Colonic mucosa (tissue), 4 donors: ENCODE results near the gene RAD51B. TPM values are rescaled to one million over a fixed set of nuclear protein-coding genes. Genes with fewer than 3 reads are reported as not detected.
A peak's percentile ranks its signal among the peaks of the same experiment; 100 is the strongest.

ENCODE experiments used
- DNase-seq: peaks from one replicate; pipeline ENCODE4 v3.0.0-alpha.2; 2020
- H3K27ac ChIP-seq: fragments of 200-600 bp; one replicate; pipeline ENCODE4 v1.8.0; 2021
- H3K27me3 ChIP-seq: fragments of 200-600 bp; one replicate; pipeline ENCODE4 v1.8.0; 2021
- H3K36me3 ChIP-seq: fragments of 200-600 bp; one replicate; pipeline ENCODE4 v1.8.0; 2021
- H3K4me1 ChIP-seq: fragments of 200-600 bp; one replicate; pipeline ENCODE4 v1.8.0; 2021; ENCODE audit warnings: mild to moderate bottlenecking
- H3K4me3 ChIP-seq: fragments of 200-600 bp; one replicate; pipeline ENCODE4 v1.8.0; 2021
- H3K9ac ChIP-seq, 2 donors: one replicate each; pipeline ENCODE4 v1.7.0; 2013; ENCODE audit warnings: control low read depth in 2 of 2, low read depth in 2 of 2, low read length in 2 of 2
- H3K9me3 ChIP-seq: fragments of 200-600 bp; one replicate; pipeline ENCODE4 v1.8.0; 2021
- intact Hi-C: fragments of 100-400 bp; cut with DNase I; formaldehyde crosslinking; loops from one replicate; pipeline ENCODE4 v1.14.1; 2022
- total RNA-seq, 2 donors: library from RNA; stranded (reverse); fragmentation: NEBNext Ultra II Directional in 1 of 2; extraction: Animal tissue kit (Norgen Biotek cat#: 25700) in 1 of 2; gene quantifications; one replicate each; pipeline ENCODE4 v1.2.1, GENCODE V29; 2021
- TF ChIP-seq, protein P1 (sequence below): fragments of 200-600 bp; IDR thresholded peaks from one replicate; pipeline ENCODE4 v1.8.0; 2022; ENCODE audit warnings: antibody characterized with exemption, mild to moderate bottlenecking
- donor health status: healthy.
- donor health status: DM: no; HTN: no; CAD: no.
- donor health status: DM: no; HTN: no; CAD: no.

Gene RAD51B
- total RNA-seq, 2 donors from 2014 or later: 12.7 to 22.0 TPM

DNA sequence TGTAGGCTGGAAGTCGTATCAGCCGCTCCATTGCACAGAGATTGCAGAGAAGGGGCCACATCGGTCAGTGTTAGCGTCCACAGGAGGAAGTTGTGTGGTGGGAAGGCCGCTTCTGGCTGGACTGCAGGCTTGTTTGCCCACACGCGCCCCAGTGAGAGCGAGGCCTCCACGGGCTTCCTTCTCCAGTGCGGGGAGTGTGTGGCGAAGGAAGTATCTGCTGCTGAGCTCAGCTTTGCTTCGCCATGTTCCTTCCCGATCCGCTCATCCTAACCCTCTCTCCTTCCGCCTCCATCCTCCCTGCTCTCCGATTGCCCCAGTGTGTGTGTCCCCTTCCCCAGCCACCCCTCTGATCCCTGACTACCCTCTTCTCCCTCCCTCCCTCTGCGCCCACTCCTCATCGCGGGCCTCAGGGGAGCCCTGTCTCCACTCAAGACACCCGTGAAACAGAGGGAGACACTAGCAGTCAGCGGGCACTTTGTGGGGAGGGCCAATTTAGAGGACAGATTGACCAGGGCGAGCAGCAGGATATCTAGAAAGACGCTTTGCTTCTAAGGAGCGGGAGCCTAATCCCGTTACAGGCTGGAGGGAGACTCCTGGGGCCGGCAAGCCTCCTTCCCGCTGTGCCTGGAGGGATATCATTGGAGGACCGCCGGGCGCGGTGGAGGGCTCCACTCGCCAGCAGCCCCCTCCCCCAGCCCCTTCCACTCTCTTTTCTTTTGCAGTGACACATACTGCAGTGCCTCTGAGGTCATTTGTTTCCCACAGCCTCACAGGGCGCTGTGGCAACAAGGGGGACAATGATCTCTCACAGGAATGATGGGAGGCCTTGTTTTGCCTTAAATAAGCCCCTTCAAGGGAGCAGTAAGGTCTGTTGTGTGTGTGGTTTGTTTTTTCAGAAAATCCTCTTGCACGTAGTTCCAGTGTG, 544.5 kb downstream of the RAD51B start:
- TF ChIP-seq, protein P1, sequence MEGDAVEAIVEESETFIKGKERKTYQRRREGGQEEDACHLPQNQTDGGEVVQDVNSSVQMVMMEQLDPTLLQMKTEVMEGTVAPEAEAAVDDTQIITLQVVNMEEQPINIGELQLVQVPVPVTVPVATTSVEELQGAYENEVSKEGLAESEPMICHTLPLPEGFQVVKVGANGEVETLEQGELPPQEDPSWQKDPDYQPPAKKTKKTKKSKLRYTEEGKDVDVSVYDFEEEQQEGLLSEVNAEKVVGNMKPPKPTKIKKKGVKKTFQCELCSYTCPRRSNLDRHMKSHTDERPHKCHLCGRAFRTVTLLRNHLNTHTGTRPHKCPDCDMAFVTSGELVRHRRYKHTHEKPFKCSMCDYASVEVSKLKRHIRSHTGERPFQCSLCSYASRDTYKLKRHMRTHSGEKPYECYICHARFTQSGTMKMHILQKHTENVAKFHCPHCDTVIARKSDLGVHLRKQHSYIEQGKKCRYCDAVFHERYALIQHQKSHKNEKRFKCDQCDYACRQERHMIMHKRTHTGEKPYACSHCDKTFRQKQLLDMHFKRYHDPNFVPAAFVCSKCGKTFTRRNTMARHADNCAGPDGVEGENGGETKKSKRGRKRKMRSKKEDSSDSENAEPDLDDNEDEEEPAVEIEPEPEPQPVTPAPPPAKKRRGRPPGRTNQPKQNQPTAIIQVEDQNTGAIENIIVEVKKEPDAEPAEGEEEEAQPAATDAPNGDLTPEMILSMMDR: no peak
- Histone ChIP-seq H3K36me3 (no peaks in the 10 kb centered on the region), H3K27ac (peak overlapping the region; percentile 17), H3K9ac (peak overlapping the region; percentile 13 to 21), H3K4me3 (no peak overlapping the region), H3K4me1 (peaks cover 7% of the 10 kb centered on the region), H3K27me3 (no peaks in the 10 kb centered on the region), H3K9me3 (no peaks in the 10 kb centered on the region)
- intact Hi-C loops: no loop called here
- no peak for DNase-seq

DNA sequence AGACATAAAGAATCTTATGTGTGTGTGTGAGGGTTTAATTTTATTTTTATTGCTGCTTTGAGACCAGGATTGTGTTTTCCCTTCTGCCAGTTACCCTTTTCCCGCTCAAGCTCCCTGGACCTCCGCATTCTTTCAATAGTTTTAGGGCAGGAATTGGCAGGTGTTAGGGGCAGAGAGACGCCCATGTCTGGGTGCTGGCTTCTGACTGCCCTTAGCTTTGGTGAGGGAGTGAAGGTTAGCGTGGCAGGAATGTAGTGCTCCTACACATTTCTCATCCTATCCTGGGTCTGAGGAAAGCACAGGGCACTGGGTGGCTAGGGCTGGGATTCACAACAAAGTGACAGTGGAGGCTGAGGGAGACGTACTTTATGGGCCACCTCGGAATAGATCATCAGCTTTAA, 545.2 kb downstream of the RAD51B start:
- Histone ChIP-seq H3K4me1 (peaks cover 6% of the 10 kb centered on the region), H3K9ac (no peak overlapping the region), H3K36me3 (no peaks in the 10 kb centered on the region), H3K27ac (no peak overlapping the region), H3K27me3 (no peaks in the 10 kb centered on the region), H3K4me3 (no peak overlapping the region), H3K9me3 (no peaks in the 10 kb centered on the region)
- TF ChIP-seq, protein P1: no peak
- intact Hi-C loops: no loop called here
- DNase-seq: no peak

DNA sequence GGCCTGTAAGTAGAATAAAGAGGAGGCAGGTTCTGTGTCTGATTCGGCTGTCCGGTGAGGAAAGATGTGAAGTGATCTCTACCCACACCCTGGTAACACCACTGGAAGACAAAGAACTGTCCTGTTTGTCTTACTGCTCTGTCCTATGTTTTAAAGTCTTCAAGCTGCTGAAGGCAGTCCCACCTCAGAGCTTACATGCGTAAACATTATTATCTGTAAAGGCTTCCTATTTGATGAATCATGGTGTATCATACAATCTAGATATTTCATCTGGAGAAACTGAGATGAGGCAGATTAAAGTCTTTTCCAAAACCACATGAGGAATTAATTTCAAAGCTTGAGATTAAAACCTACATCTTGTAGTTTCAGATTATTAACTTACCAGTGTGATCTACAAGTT, 545.6 kb downstream of the RAD51B start:
- no peak overlapping the region for H3K4me3 ChIP-seq
- no peak for DNase-seq
- H3K27me3 ChIP-seq: no peaks in the 10 kb centered on the region
- H3K4me1 ChIP-seq: peaks cover 1% of the 10 kb centered on the region
- no peaks in the 10 kb centered on the region for H3K9me3 ChIP-seq
- TF ChIP-seq, protein P1: no peak
- no peak overlapping the region for H3K9ac ChIP-seq
- no peaks in the 10 kb centered on the region for H3K36me3 ChIP-seq
- no peak overlapping the region for H3K27ac ChIP-seq
- intact Hi-C loops: no loop called here

DNA sequence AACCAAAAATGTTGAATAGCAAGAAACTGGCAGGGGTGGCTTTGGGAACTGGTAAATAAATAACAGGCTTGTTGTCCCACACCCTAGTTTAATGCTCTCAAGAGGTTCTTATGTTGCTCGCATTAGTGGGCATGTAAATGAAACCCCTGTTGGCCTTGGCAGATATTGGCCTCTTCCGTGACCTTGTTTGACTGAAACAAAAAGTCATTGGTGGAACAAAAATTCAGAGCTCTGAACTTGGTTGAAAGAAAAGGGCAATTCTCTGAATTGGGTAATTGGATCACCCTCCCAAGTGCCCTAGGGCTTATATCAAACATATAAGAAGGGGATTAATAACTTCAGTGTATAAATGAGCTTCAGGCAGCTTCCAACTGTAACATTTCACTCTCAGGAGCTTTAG, 547.1 kb downstream of the RAD51B start:
- Histone ChIP-seq H3K36me3 (no peaks in the 10 kb centered on the region), H3K4me3 (no peak overlapping the region), H3K27me3 (no peaks in the 10 kb centered on the region), H3K9me3 (no peaks in the 10 kb centered on the region), H3K27ac (no peak overlapping the region), H3K4me1 (no peaks in the 10 kb centered on the region), H3K9ac (no peak overlapping the region)
- DNase-seq: no peak
- intact Hi-C loops: no loop called here
- TF ChIP-seq, protein P1: no peak

DNA sequence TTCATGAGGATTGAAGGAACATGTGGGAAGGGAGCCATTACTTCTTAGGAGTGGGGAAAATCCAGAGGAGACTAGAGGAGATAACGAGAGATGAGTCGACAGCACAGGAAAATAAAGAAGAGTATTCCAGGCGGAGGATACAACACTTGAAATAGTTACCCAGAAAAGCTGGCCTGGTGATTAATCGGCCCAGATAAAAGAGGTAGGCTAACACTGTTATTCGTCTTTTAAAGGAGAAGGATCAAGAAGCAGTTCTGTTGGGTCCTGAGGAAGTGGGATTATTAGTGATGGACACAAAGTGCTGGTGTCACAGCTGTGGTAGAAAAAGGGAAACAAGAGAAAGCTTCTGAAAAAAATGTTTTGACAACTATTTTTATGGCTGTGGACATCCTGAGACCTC, 548.0 kb downstream of the RAD51B start:
- Histone ChIP-seq H3K4me1 (no peaks in the 10 kb centered on the region), H3K27me3 (no peaks in the 10 kb centered on the region)
- intact Hi-C loops: no loop called here

More for the DNA sequence above, 548.0 kb downstream of the RAD51B start:
- Histone ChIP-seq H3K4me3 (no peak overlapping the region), H3K36me3 (no peaks in the 10 kb centered on the region), H3K9me3 (no peaks in the 10 kb centered on the region), H3K27ac (no peak overlapping the region), H3K9ac (no peak overlapping the region)
- DNase-seq: no peak
- TF ChIP-seq, protein P1: no peak
